Left hindlimb (tissue), 1 donor: ENCODE results near the gene PCNX4.
"Not testable (repeated sequence)": the region's sequence is repeated elsewhere in the genome, so short reads cannot be mapped to it uniquely, and the experiment has no call there.

Experiments
- DNase-seq: peaks from one replicate; pipeline ENCODE4 v3.0.0-alpha.2; 2018

The PCNX4 gene

DNA sequence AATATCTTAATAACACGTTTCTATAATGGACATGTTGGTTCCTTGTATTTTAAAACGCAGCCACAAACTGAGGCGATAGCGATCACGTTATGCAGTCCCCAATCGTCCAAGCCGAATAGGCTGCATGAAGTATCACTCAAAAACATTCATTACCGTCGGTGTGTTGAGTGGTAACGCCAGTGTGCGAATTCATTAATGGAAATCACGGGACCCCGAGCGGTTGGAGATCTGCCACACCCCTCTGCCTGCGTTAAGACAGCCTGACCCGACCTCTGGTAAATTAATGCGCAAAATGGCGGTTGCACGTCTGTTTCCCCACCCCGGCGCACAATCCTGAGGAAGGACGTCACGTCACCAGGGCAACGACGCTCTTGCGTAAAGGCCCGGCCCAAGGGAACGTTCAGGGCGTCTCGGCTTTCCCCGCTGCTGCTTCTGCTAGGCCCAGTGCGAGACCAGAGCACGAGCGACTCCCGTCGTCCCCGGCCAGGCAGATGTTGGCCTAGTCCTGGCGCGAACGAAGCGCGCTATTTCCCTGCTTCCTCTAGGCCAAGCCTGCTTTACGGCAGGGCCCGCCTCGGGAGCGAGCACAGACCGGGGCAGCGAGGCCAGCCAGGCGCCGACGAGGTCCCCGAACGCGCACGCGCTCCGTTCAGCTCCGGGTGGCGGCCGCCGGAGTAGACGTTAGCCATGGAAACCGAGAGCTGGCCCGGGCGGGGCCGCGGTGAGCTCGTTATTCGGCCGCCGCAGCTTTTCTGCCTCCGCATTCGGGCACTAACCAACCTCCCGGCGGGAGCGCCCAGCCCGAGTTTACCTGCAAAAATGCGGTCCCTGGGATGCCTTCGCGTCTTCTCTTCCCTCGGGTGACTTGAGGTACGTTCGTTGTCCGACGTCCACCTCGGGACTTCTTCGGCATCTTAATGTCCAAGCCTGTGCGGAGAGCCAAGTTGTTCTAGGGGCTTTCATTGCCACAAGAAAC, at the start of gene PCNX4:
Gene PCNX4 (plus strand): TSS at position 374 of the 976 bp plus-strand sequence. CDS start 15,716 bp downstream, outside the sequence.
- peak; percentile 98 for DNase-seq

- not testable (repeated sequence) for DNase-seq
Observed at GRCh38 chr14:60047976-60048375, 43.7 kb upstream of the PCNX4 start.

- peak; percentile 45 for DNase-seq
Observed at GRCh38 chr14:60051721-60052221, 40.0 kb upstream of the PCNX4 start.

DNA sequence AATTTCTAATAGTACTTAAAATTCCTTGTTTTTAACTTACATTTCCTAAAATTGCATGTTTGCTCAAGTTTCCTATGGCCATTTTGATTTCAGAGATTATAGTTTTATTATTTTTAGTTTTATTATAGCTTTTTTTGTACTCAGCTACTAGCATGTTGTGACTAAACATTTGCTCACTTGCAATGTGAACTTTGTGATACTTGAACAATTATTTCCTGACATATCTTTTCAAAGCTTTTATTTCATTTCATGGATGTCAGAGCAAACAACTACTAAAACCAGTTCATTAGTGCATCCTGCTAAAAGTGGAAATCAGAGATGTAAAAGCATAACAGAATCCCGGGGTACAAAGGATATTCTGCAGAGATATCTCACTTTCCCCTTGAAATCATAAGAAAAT, 33.6 kb upstream of the PCNX4 start:
- DNase-seq: no peak

DNA sequence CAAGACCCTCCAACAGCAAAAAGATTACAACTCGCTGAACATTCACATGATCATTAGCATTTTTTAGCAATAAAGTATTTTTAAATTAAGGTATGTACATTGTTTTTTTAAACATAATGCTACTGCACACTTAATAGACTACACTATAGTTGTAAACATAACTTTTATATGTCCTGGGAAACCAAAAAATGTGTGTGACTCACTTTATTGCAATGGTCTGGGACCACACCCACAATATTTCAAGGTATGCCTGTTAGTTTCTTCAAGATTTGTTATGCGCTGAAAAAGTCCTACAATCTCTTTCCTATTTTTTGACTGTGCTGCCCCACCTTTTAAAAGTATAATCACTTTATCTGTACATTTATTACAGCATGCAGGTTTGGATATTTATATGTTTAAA, 30.4 kb upstream of the PCNX4 start:
- no peak for DNase-seq

DNA sequence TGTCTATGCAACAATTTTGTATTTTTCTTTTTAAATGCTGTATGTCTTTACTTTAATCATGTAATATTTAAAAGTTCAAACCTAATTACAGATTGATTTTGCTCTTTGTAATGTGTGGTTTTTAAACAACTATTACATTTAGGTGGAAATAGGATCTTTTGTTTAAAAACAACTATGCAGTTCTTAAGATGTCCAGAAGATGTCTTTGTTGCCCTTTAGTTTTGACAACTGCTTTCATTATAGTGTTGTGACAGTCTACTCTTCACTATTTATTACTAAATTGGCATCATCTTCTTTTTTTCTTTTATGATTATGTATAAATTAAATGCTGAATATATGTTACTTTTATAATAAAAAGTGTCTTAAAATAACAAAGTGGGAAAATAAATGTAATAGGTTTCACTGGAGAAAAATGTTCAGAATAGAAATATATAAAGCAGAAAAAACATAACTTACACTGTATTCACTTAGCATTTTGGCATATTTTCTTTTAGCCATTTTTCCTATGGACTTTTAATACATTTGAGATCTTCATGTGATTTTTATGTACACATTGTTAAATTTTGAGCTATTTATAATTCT, 27.1 kb upstream of the PCNX4 start:
- no peak for DNase-seq

GRCh38 chr14:60067882-60068281, 23.8 kb upstream of the PCNX4 start:
- no peak for DNase-seq

DNA sequence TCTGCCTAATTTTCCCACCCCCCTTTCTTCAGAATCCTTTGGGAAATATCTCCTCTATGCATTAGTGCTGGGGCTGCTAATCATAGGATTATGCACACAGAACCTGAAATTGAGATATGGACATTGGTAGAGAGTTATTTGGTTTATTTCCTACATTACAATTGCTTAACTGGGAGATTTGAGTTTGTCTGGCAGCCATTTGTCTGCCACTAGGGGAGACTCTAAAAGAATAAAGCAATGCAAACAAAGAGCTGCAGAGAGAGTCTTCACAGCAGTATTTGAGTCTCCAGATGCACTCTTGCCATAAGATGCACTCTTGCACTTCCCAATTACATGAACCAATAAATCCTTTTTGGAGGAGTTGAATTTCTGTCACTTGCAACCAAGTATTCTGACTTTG, 12.0 kb upstream of the PCNX4 start:
- DNase-seq: no peak

GRCh38 chr14:60085085-60085484, 6.6 kb upstream of the PCNX4 start:
- no peak for DNase-seq

DNA sequence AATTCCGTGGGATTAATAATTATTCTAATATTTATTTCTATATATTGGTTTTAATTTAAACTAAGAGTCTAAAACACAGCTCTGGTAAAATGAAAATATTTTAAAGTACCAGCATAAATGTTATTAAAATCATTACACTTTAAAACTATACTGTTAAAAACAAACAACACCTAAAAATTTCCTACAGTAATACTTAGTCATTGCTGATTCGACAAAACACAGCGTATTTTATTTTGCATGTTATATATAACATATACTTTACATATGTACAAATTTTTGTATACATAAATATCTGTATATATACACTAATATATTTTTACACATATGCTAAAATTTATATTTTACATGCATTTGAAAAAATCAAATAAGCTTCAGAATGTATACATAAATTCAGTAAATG, 6.0 kb upstream of the PCNX4 start:
- DNase-seq: no peak

DNA sequence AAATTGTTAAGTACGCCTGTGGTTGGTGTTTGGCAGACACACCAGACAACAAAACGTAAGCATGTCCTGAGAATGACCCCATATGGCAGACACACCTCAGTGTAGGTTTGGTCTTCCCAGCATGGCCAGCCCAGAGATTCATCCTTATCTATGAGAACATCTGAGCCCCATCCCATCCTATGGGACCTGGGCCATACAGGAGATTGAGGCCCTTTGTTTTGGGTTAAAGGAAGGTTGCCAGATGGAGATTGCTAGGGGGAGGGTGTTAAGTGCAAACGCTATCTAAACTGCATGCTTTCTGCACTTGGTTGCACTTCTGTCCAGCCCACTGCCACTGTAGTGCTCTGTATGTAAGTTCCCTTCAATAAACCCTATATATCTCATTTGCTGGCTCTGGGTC, 4.1 kb upstream of the PCNX4 start:
- DNase-seq: no peak

GRCh38 chr14:60089221-60089620, 2.5 kb upstream of the PCNX4 start:
- DNase-seq: no peak

DNA sequence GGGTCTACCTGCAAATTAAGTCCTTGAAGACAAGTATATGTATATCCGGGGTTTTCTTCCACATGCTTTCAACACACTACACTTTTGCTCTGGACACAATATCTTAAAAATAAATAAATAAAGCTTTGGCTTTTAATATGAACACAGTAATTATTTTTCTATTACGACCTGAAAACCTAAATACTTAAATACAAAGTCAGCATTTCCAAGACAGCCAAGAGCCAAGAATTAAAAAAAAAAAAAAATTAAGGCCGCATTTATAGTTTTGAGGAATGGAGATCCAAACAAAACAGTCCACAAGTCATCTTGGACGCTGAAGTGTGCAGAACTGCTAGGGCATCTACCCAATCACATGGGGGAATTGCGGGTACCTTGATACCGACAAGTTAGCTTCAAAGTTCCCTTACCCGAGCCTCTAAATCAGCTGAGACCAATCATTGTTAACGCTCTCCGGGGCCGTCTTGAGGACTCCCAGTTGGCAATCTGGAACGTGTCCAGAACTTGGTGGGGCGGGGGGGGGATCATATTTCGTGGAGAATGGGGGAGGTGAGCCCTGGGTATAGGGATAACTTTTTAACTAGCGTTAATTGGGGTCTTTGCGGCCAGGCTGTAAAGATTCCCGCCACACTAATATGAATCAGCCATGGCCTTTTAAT, 731 bp upstream of the PCNX4 start:
- DNase-seq: peak; percentile 83

- DNase-seq: peak; percentile 32
Observed at GRCh38 chr14:60092526-60092920, 800 bp downstream of the PCNX4 start.

GRCh38 chr14:60093080-60093479, 1.4 kb downstream of the PCNX4 start:
- no peak for DNase-seq

GRCh38 chr14:60093606-60094005, 1.9 kb downstream of the PCNX4 start:
- DNase-seq: no peak

GRCh38 chr14:60094306-60094897, 2.7 kb downstream of the PCNX4 start:
- no peak for DNase-seq

DNA sequence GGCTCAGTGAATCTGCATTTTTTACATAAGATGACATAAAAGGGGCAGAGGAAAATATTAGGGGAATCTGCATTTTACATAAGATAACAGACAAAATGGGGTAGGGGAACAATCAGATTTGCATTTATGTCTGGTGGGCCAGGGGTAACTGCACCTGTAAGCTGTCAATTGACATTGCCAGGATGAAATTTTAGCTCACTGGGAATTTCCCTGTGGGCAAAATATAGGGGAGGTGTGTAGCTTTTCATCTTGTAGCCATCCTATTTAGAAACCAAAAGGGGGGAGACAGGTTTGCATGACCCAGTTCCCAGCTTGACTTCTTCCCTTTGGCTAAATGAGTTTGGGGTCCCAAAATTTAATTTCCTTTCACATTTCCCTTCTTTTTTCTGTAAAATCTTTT, 3.5 kb downstream of the PCNX4 start:
- no peak for DNase-seq

DNA sequence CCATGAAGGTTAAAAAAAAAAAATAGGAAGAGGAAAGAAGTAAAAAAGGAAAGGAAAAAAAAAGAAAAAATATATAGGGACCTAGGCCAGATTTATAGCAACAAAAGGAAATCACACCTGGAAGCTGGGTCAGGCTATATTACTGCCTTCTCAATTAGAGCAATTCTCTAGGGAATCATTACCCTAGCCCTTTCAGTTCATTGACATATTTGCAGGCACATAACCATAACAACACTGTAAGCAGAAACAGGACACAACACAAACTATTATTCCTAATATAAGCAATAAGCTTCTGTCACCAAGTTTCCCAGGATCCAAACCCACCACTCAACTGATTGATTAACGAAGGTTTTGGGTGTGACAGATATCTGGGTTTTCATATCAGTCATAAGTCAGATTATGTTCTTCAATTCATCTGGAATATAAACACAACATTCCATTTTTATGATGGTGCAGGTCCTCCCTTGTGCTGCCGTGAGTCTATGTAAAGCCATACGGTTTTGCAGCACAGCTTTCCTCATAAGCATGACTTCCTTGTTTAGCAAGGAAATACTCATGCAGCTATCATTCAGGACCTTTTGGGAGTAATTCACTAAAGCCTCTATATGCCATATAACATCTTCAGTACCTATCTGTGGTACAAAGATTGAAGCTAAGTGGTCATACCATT, 4.2 kb downstream of the PCNX4 start:
- DNase-seq: no peak

DNA sequence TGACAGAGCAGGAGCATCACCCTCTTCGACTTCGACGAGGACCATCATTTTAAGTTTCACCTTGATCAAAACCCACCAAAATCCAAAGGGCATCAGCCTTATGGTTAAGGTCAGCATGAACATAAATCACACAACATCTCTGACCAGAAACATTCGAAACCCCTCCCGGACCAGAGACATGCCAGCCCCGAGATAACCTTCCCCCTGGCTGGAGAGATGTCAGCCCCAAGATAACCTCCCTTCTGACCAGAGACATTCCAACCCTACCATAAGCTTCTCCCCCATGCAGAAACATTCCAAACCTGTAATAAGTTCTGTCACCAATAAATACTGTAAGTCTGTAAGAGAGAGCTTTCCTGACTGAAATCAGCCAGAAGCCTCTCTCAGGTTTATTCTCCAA, 6.3 kb downstream of the PCNX4 start:
- no peak for DNase-seq

- not testable (repeated sequence) for DNase-seq
Observed at GRCh38 chr14:60099855-60100254, 8.1 kb downstream of the PCNX4 start.

DNA sequence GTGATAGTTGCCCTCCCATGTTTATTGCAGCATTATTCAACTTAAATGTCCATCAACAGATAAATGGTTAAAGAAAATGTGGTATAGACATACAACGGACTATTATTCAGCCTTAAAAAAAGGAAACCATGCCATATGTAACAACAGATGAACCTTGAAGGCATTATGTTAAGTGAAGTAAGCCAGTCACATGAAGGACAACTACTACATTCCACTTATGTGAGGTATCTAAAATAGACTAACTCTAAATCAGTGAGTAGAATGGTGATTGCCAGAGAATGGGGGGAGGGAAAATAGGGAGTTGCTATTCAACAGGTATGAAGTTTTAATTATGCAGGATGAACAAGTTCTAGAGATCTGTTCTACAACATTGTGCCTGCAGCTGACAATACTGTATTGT, 10.1 kb downstream of the PCNX4 start:
- DNase-seq: no peak

DNA sequence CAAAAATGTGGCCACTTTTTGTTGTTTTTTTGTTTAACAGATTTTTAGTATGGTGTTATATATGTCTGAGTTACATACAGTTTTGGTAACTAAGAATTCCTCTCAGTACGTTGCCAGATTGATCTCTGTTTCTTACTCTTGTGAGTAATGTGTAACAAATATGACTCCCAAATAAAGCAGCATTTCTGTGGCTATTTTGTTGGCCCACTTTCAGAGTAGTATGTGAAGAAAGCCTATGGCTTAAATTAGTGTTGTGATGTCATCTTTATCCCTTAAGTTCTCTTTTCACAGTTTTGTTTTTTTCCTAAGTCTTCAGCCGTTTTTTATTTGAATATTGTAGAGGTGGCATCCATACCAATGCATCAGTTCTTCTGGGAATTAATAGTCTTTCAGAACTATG, 10.7 kb downstream of the PCNX4 start:
- no peak for DNase-seq
